ENCODE results near the gene ATCAY.
"Not testable (repeated sequence)": the region's sequence is repeated elsewhere in the genome, so short reads cannot be mapped to it uniquely, and the experiment has no call there.

ATCAY gene

GRCh38 chr19:3902317-3902973 lies 22.0 kb downstream of the ATCAY start:
- no peak for DNase-seq (ENCODE audit: low spot score)

- DNase-seq (ENCODE audit: low spot score): no peak
Observed at GRCh38 chr19:3904233-3904632, 23.7 kb downstream of the ATCAY start.

- DNase-seq (ENCODE audit: low spot score): no peak
Observed at GRCh38 chr19:3907626-3908265, 27.3 kb downstream of the ATCAY start.

GRCh38 chr19:3908266-3909054 lies 28.0 kb downstream of the ATCAY start:
- no peak for DNase-seq (ENCODE audit: low spot score)

GRCh38 chr19:3910105-3910504 lies 29.6 kb downstream of the ATCAY start:
- no peak for DNase-seq (ENCODE audit: low spot score)

- no peak for DNase-seq (ENCODE audit: low spot score)
Observed at GRCh38 chr19:3914199-3914598, 33.7 kb downstream of the ATCAY start.

- DNase-seq (ENCODE audit: low spot score): no peak
Observed at GRCh38 chr19:3916033-3916432, 35.5 kb downstream of the ATCAY start.

GRCh38 chr19:3919793-3920192 lies 39.3 kb downstream of the ATCAY start:
- no peak for DNase-seq (ENCODE audit: low spot score)

- DNase-seq (ENCODE audit: low spot score): no peak
Observed at GRCh38 chr19:3923096-3923758, 42.7 kb downstream of the ATCAY start.

GRCh38 chr19:3923912-3924311 lies 43.4 kb downstream of the ATCAY start:
- no peak for DNase-seq (ENCODE audit: low spot score)

GRCh38 chr19:3931041-3931440 lies 50.6 kb downstream of the ATCAY start:
- no peak for DNase-seq (ENCODE audit: low spot score)

GRCh38 chr19:3932931-3933810 lies 52.7 kb downstream of the ATCAY start, which contains the start of gene NMRK2:
TSS of gene NMRK2 (plus strand) at chr19:3933069. CDS start at chr19:3933672, 603 bp downstream.
- no peak for DNase-seq (ENCODE audit: low spot score)

- DNase-seq (ENCODE audit: low spot score): no peak
Observed at GRCh38 chr19:3936506-3937442, 56.3 kb downstream of the ATCAY start.

GRCh38 chr19:3938300-3938950 lies 57.9 kb downstream of the ATCAY start:
- DNase-seq (ENCODE audit: low spot score): not testable (repeated sequence)

- DNase-seq (ENCODE audit: low spot score): no peak
Observed at GRCh38 chr19:3942790-3943409, 62.4 kb downstream of the ATCAY start.

GRCh38 chr19:3944018-3944721 lies 63.7 kb downstream of the ATCAY start:
- no peak for DNase-seq (ENCODE audit: low spot score)

- no peak for DNase-seq (ENCODE audit: low spot score)
Observed at GRCh38 chr19:3945838-3946237, 65.4 kb downstream of the ATCAY start.

- not testable (repeated sequence) for DNase-seq (ENCODE audit: low spot score)
Observed at GRCh38 chr19:3947316-3947933, 66.9 kb downstream of the ATCAY start.

All from COLO829 (cell line).